Right kidney (tissue), 1 donor: Measurements from ENCODE around the gene CSNK2A1.
"Not testable (repeated sequence)": the region's sequence is repeated elsewhere in the genome, so short reads cannot be mapped to it uniquely, and the experiment has no call there.

Source experiments
- DNase-seq: peaks from one replicate; pipeline ENCODE4 v3.0.0-alpha.2; 2016

CSNK2A1 gene

DNA sequence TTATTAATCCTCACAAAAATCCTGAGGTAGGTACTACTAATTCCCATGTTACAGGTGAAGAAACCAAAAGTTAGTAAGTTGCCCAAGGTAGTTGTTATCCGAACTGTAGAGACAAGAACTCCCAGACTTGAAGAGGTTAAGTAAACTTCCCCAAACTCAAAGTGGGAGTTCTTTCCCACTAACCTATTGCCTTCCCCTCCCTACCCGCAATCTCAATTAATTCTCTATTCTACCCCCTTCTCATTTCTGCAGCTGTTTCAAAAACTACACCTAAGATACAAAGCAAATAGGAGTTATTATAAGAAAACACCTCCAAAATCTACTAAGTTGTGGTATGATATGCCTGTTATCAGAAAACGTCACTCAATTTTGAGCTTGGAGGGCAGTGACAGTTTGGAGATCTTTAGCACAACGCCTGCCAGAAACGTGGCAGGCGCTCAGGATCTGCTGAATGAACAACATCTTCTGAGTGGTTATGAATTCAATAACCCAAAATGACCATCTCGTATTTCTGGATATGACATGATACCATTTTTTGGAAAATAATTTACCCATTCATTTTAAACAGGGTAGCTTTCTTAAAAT lies 7.1 kb downstream of the CSNK2A1 start:
- DNase-seq = no peak

DNA sequence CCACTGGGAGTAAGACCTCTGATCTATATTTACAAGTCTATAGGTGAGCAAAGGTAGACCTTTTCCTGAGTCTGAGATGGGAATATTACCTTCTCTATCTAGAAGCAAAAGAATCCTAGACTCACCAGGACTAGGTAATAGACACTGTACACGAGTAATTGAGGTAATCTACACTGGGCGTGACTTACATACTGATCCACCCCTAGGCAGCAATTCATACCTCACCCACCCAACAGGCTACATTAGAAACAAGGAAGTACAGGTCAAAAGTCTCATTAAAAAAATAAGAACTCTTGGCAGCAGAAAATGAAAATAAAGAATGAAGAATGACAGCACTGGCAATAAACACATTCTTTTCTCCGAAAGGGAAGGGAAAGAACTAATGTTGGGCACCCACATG lies 7.6 kb downstream of the CSNK2A1 start:
- DNase-seq = no peak

DNA sequence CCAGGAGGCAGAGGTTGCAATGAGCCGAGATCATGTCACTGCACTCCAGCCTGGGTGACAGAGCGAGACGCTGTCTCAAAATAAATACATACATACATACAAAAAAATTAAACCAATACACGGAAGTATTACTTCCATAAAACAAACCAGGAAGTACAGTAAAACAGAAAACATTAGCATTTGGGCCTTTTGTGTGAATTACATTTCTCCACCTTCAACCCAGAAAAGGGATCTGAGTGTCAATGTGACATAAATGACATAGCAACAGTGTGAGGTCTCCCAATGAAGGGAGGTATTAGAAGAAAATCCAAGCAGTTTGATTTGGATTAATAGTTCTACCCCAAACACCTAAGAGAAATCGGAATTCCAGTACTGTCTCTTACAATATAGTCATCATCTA lies 10.1 kb downstream of the CSNK2A1 start:
- DNase-seq = no peak

DNA sequence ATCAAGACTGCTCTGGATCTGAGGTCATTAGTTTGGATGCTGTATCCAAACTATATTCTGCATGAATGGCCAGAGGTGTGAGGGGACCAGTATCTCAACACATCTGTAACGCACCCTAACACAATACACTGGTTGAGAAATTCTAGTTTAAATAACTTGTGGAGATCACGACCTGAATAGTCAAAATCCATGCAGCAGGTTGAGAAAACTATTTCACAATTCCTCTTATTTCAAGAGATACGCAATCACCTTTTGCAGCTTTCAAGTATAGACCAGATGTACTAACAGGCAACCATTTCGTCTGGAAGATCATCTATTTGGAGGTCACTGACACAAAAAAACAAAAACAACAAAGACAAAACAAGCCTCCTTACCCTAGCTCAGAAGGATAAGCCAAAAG lies 11.1 kb downstream of the CSNK2A1 start:
- no peak for DNase-seq

DNA sequence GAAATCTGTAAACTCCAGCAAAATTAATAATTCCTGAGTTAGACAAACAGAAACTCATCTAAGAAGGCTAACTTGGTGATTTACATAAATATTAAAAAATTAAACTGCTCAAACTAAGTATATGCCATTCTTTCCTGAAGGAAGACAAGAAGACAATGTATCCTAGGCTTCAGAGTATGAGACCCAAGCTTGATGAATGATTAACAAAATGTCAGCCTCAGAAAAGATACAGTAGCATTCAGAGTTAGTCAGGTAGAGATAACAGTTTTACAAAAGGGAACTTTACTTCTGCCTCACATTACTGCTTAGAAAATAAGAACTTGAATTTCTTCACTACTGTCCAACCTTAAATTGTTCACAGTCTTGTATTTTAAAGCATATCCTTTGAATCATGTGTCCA lies 12.0 kb downstream of the CSNK2A1 start:
- DNase-seq = no peak

DNA sequence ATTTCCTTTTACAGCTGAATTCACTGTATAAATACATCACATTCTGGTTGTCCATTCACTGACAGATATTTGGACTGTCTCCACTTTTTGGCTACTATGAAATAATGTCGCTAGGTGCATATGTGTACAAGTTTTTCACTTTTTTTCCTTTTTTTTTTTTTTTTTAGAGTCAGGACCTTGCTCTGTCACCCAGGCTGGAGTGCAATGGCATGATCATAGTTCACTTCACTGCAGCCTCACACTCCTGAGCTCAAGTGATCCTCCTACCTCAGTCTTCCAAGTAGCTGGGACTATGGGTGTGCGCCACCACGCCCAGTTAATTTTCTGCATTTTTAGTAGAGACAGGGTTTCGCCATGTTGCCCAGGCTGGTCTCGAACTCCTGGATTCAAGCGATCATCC lies 13.3 kb downstream of the CSNK2A1 start:
- no peak for DNase-seq

DNA sequence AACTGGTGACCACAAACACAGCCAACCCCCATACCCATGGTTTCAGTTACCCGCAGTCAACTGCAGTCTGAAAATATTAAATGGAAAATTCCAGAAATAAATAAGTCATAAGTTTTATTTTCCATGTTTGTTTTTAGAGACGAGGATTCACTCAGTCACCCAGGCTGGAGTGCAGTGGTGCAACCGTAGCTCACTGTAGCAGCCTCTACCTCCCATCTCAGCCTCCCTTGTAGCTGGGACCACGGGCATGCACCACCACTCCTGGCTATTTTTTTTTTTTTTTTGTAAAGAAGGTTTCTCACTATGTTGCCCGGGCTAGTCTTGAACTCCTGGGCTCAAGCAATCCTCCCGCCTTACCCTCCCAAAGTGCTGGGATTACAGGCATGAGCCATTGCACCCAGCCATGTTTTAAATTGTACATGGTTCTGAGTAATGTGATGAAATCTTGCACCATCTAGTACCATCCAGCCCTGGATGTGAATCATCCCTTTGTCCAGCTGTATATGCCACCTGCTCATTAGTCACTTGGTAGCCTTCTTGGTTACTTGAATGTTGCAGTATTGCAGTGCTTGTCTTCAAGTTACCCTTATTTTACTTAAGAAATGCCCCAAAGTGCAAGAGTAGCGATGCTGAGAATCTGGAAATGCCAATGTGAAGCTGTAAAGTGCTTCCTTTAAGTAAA lies 14.5 kb downstream of the CSNK2A1 start:
- DNase-seq = no peak

DNA sequence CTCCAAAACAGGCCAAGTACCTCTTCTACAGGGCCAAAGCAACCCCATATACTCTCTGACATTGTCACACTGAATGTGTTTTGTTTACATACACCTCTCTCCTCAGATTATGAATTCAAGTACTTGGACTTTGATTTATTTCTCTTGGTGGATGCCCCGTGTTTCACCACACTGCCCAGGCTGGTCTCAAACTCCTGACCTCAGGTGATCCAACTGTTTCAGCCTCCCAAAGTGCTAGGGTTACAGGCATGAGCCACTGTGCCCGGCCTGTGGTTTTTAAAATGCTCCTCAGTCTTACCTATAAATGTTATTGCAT lies 16.1 kb downstream of the CSNK2A1 start:
- DNase-seq = no peak

DNA sequence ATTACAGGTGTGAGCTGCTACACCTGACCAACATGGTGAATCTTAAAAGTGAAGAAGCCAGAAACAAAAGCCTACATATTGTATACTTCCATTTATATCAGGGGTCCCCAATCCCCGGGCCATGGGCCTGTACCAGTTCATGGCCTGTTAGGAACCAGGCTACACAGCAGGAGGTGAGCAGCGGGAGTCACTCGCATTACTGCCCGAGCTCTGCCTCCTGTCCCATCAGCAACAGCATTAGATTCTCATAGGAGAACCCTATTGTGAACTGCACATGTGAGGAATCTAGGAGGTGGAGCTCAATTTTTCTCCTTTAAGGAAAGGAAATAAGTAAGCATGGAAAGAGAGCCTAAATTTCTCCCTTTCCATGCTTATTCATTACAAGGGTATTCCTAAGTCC lies 21.7 kb downstream of the CSNK2A1 start:
- no peak for DNase-seq

DNA sequence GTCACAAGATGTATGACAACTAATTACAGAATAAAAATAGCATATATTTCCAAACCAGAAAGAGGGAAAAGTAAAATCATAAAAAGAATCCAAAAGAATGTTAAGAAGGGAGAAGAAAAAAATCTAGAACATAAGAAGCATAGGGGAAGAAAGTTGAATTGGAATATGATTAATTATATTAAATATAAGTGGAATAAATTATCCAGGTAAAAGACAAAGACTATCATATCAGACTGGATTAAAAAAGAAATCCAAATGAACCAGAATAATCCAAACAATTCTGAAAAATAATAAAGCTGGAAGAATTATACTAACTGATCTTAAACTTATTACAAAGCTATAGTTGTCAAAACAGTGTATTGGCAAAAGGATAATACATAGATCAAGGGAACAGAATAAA lies 23.6 kb downstream of the CSNK2A1 start:
- DNase-seq = no peak

DNA sequence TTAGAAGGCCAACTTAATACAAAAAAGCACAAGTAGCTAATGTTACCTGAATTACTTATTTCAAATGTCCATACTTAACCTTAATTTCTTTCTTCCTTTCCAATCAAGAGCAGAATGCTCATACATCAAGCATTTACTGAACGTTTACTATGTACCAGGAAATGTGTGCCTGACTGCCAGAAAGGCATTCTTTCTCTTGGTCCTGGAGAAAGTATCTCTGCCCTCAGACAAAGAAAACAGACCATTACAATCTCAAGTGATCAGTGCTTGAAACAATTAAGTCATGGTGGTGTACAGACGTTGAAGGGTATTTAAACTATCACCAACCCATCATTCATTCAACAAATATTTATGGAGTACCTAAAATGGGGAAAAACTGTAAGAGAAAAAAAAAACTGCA lies 26.4 kb downstream of the CSNK2A1 start:
- DNase-seq = no peak

DNA sequence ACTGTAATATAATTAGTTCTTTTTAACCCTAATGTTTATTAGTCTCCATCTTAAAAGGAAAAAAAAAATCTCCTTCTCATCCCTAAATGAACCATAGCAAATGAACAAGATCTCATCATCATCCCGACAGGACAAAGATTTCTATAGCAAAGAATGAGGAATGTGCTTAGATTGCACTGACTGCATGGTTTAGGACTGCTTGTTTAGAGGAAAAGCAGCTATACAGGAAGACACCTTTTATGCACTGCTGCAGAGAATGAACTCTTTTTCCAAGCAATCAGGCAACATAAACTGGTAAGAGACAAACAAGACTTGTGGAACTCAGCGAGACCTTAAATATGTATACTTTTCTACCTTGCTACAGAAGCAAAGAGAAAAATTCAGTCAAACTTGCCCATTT lies 26.8 kb downstream of the CSNK2A1 start:
- no peak for DNase-seq

DNA sequence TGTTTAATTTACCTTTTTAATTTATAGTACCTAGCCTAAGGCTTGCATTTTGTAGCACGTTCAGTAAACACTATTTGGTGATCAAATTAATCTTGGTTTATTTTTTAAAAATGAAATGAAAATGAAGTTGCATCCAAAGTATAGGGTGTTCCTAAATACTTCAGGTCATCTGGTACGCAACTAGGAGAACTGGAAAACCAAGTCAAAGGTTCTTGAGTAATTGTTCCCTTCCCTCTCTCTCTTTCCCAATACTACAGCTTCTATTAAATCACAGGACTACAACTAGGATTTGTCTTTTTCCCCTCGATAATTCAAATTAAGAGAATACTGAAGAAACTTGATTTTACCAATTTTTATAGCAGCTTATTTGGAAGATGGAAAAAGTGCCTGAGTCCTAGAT lies 27.9 kb downstream of the CSNK2A1 start:
- no peak for DNase-seq

DNA sequence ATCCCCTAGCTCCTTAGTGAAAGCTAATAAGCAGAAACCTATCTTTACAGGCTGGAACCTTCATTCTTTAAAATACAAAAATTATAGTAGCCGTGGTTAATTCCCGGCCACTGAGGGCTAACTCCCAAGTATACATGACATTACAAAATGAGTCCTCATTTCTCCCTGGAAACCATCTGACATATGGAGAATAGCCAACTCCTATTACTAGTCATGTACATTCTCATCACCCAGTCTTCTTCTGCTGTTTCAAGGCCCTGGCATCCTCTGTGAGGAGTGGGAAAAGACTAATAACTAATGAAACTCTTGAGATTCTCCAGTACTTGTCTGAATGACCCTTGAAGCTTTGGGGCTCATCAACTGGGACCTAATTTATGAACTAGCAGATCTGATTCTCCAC lies 30.2 kb downstream of the CSNK2A1 start:
- DNase-seq = no peak

DNA sequence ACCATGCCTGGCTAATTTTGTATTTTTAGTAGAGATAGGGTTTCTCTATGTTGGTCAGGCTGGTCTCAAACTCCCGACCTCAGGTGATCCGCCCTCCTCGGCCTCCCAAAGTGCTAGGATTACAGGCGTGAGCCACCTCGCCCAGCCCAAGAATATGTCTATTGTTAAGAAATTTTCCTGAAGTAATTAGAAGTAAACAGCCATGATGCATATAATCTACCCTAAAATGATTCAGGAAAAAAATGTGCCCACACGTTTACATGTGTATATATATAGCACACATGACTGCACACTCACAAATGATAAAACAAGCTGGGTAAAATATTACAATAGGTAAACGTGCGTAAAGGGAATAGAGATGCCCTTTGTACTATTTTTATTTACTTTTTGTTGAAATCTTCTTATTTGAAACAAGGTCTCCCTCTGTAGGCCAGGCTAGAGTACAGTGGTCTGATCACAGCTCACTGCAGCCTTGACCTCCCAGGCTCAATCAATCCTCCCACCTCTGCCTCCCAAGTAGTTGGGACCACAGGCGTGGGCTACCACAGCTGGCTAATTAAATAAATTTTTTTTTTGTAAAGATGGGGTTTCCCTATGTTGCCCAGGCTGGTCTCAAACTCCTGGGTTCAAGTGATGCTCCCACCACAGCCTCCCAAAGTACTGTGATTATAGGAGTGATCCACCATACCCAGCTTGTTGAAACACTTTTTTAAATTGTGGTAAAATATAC lies 33.1 kb downstream of the CSNK2A1 start:
- not testable (repeated sequence) for DNase-seq

DNA sequence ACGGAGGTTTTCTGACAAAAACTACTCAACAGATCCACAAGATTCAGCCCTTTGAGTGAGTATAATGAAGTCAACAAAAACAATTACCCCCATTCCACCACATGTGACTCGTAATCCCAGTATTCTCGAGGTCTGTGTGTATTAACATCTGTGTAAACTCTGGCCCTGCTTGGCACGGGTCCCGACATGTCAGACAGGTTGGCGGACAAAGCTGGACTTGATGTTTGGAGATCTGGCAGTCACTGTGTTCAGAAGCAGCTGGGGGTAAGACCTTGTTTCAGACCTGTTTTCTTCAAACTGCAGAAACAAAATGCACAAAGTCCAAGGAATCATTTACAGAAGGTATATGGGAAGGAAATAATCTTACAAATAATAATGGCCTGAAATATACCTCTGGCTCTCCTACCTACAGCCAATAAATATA lies 35.2 kb downstream of the CSNK2A1 start:
- not testable (repeated sequence) for DNase-seq

DNA sequence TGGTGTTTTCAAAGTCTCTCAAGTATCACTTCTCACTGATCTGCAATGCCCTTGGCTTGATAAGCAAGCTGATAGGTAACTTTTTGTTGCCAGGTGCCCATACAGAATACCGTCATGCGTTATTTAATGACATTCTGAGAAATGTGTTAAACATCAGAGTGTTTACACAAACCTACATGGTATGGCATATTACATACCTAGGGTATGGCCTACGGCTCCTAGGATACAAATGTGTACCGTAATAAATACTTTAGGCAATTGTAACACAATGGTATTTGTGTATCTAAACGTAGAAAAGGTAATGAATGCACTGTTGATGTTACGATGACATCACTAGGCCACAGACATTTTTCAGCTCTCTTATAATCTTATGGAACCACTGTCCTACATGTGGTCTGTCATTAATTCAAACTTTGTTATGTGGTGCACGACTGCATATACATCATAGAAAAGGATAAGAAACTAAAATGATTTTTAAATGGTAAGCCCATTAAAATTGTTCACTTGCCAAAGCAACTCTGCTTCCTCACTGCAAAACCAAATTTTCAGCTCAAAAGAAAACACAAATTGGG lies 35.7 kb downstream of the CSNK2A1 start:
- DNase-seq = no peak

DNA sequence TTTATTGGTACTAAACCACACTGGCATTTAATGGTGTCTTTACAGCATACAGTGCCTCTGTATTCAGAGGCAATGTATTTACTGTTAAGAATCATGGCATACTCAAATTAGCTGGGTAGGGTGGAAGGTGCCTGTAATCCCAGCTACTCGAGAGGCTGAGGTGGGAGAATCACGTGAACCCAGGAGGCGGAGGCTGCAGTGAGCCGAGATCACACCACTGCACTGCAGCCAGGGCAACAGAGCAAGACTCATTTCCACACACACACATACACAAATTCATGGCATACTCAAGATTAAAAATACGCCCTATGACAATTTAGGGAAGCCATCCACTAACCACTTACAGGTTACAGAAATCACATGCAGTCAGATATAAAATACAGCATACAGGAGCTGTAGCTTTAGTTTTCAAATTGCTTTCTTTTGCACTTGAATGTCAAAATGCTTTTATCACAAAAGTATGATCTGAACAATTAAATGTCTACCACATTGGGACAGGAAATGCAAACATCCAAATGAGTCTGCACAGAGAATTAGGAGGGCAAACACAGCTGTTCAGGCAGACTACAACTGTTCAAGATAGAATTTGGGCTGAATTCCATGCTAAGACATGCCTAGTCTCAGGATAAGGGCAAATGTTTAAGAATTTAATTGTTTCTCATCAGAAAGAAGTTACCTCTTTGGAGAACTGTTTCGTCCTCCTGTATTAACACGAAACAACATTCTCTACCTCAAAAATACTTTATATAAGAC lies 36.4 kb downstream of the CSNK2A1 start:
- no peak for DNase-seq

DNA sequence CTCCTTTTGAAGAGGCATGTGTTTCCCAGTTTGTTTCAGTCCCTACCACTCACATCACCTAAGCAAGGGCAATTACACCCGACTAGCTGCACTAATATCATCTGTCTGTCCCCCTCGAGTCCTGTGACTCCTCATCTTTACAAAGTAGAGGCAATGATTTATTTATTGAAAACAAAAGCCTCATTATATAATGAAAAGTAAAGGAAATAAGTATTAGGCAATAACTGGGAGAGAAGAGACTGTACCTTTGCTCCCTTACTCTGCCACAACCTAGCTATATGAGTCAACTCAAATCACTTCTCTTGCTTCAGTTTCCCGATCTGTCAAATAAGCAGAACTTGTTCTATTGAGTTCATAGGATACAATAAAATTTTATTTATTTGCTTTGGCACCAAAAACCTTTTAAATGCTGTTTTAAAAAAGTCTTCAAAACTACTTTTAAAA lies 38.9 kb downstream of the CSNK2A1 start:
- no peak for DNase-seq

DNA sequence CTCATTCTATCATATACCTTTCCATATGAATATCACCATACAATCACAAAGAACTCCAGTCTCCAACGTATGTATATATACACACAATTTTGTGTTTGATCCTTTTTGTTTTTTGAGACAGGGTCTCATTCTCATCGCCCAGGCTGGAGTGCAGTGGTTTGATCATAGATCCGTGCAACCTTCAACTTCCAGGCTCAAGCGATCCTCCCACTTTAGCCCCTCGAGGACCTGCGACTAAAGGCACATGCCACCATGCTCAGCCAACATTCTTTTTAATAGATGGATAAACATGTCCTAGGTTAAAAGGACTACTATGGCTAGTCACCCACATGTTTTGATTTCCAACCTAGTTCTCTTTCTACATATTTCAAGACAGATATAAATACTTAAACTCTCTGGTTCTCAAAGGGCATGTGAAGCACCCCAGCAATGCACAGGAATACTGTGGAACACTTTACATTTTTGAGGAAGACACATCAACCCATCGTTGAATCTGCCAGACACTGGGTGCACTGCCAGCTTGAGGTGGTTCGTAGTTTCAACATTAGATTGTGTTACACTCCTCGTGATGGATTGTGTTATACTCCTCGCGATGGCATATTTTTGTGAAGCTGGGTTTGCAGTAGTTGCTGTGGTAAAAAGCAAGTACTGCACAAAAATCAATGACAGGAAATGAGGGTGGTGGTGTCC lies 40.4 kb downstream of the CSNK2A1 start:
- DNase-seq = no peak

DNA sequence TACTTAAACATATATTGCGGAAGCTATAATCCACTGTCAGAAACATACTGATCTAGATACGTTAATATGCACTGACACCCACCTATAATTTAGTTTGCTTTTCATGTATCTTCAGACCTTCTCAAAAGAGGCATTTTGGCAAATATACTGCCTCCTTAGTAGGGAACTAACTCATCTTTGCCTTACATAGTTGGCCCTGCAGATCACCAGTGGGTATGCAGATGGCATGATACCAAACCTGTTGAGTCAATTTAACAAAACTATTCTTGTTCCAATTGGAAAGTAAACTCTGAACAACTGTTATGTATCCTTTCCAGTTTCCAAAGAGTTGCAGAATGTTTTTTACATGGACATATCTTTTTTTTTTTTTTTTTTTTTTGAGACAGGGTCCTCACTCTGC lies 45.6 kb downstream of the CSNK2A1 start:
- no peak for DNase-seq

DNA sequence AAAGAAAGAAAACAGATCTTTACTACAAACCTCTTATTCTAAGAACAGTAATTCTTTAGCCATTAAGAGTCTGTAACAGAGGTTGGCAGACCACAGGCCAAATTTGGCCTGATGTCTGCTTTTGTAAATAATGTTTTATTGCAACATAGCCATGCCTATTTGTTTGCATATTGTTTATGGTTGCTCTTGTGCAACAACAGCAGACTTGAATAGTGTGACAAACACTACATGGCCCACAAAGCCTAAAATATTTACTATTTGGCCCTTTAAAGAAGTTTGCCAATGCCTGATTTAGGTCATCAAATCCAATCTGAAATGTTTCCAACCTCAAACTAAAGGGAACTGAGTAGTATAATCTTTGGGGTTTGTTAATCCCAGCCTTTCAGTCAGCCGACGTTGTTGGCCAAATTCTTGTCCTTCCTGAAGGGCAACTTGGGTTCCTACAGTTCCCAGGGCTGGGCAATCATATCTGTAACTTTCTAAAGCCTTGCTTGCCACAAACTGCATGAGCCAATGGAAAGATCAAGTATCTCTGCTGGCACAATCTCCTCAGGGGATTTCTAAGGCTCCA lies 47.4 kb downstream of the CSNK2A1 start:
- DNase-seq = no peak
